Parathyroid adenoma (tissue), 2 donors: ENCODE measurements around the gene LHX6.

Source experiments
- H2AFZ ChIP-seq: fragments of 300-600 bp; sonication (generic); one replicate; pipeline ENCODE4 v1.7.0; 2017; ENCODE audit warnings: antibody characterized with exemption, mild to moderate bottlenecking
- H3K27ac ChIP-seq: fragments of 300-600 bp; sonication (generic); one replicate; pipeline ENCODE4 v1.7.0; 2017
- H3K27me3 ChIP-seq: fragments of 300-600 bp; sonication (generic); one replicate; pipeline ENCODE4 v1.7.0; 2017; ENCODE audit warnings: low read length; ENCODE audit not compliant: control insufficient read depth, insufficient read depth
- H3K36me3 ChIP-seq: fragments of 300-600 bp; sonication (generic); one replicate; pipeline ENCODE4 v1.7.0; 2017; ENCODE audit warnings: low read length; ENCODE audit not compliant: control insufficient read depth, insufficient read depth
- H3K4me1 ChIP-seq: fragments of 300-600 bp; sonication (generic); one replicate; pipeline ENCODE4 v1.7.0; 2017; ENCODE audit warnings: control low read depth
- H3K4me2 ChIP-seq: fragments of 300-600 bp; sonication (generic); one replicate; pipeline ENCODE4 v1.7.0; 2017; ENCODE audit warnings: low read length
- H3K4me3 ChIP-seq: fragments of 300-600 bp; sonication (generic); one replicate; pipeline ENCODE4 v1.7.0; 2017; ENCODE audit warnings: low read depth, low read length
- H3K79me2 ChIP-seq: fragments of 300-600 bp; sonication (generic); one replicate; pipeline ENCODE4 v1.7.0; 2017; ENCODE audit warnings: control low read depth
- H3K9ac ChIP-seq: fragments of 300-600 bp; sonication (generic); one replicate; pipeline ENCODE4 v1.7.0; 2017; ENCODE audit warnings: mild to moderate bottlenecking
- H3K9me3 ChIP-seq: fragments of 300-600 bp; sonication (generic); one replicate; pipeline ENCODE4 v1.7.0; 2017; ENCODE audit warnings: low read length; ENCODE audit not compliant: control insufficient read depth
- CTCF ChIP-seq: fragments of 300-600 bp; sonication (generic); IDR thresholded peaks from one replicate; pipeline ENCODE4 v1.7.0; 2017; ENCODE audit warnings: antibody characterized with exemption, mild to moderate bottlenecking
- donor health status: primary hyperparathyroidism.

The LHX6 gene

GRCh38 chr9:122217640-122218039 lies 11.1 kb downstream of the LHX6 start:
- H3K4me1 ChIP-seq: no peaks in the 10 kb centered on the region
- no peaks in the 10 kb centered on the region for H3K9me3 ChIP-seq
- no peak overlapping the region for H3K4me3 ChIP-seq
- no peaks in the 10 kb centered on the region for H3K36me3 ChIP-seq
- H3K9ac ChIP-seq: no peak overlapping the region
- peaks cover 5% of the 10 kb centered on the region for H3K27me3 ChIP-seq
- no peak overlapping the region for H3K27ac ChIP-seq
- TF ChIP-seq CTCF: no peak
- no peaks in the 10 kb centered on the region for H3K79me2 ChIP-seq
- no peak overlapping the region for H2AFZ ChIP-seq
- no peak overlapping the region for H3K4me2 ChIP-seq

- H3K4me1 ChIP-seq: no peaks in the 10 kb centered on the region
Observed at GRCh38 chr9:122216798-122217418, 11.8 kb downstream of the LHX6 start.

GRCh38 chr9:122216138-122216797 lies 12.5 kb downstream of the LHX6 start:
- H3K4me2 ChIP-seq: no peak overlapping the region
- H3K79me2 ChIP-seq: no peaks in the 10 kb centered on the region
- H2AFZ ChIP-seq: no peak overlapping the region
- peaks cover 5% of the 10 kb centered on the region for H3K27me3 ChIP-seq
- H3K36me3 ChIP-seq: no peaks in the 10 kb centered on the region
- H3K9ac ChIP-seq: no peak overlapping the region
- no peak overlapping the region for H3K27ac ChIP-seq
- H3K4me3 ChIP-seq: no peak overlapping the region
- no peak for TF ChIP-seq CTCF
- no peaks in the 10 kb centered on the region for H3K9me3 ChIP-seq
- H3K4me1 ChIP-seq: no peaks in the 10 kb centered on the region

More at GRCh38 chr9:122216798-122217418, 11.8 kb downstream of the LHX6 start:
- Histone ChIP-seq H3K9me3 (no peaks in the 10 kb centered on the region), H3K27ac (no peak overlapping the region), H2AFZ (no peak overlapping the region), H3K27me3 (peaks cover 5% of the 10 kb centered on the region), H3K79me2 (no peaks in the 10 kb centered on the region), H3K4me2 (no peak overlapping the region), H3K4me3 (no peak overlapping the region), H3K36me3 (no peaks in the 10 kb centered on the region), H3K9ac (no peak overlapping the region)
- no peak for TF ChIP-seq CTCF

GRCh38 chr9:122215663-122216062 lies 13.1 kb downstream of the LHX6 start:
- Histone ChIP-seq H3K4me3 (no peak overlapping the region), H3K9me3 (no peaks in the 10 kb centered on the region), H3K36me3 (no peaks in the 10 kb centered on the region), H2AFZ (no peak overlapping the region), H3K79me2 (no peaks in the 10 kb centered on the region), H3K9ac (no peak overlapping the region), H3K4me2 (no peak overlapping the region), H3K4me1 (no peaks in the 10 kb centered on the region), H3K27ac (no peak overlapping the region), H3K27me3 (peaks cover 5% of the 10 kb centered on the region)
- TF ChIP-seq CTCF: no peak

GRCh38 chr9:122214507-122214906 lies 14.2 kb downstream of the LHX6 start:
- H3K4me1 ChIP-seq: no peaks in the 10 kb centered on the region
- no peak overlapping the region for H3K4me3 ChIP-seq
- H2AFZ ChIP-seq: no peak overlapping the region
- TF ChIP-seq CTCF: no peak
- no peaks in the 10 kb centered on the region for H3K79me2 ChIP-seq
- H3K36me3 ChIP-seq: no peaks in the 10 kb centered on the region
- H3K27ac ChIP-seq: no peak overlapping the region
- no peaks in the 10 kb centered on the region for H3K9me3 ChIP-seq
- H3K4me2 ChIP-seq: no peak overlapping the region
- no peak overlapping the region for H3K9ac ChIP-seq
- H3K27me3 ChIP-seq: no peaks in the 10 kb centered on the region
